ENCODE results near the gene COL27A1. TPM values are rescaled to one million over a fixed set of nuclear protein-coding genes. Genes with fewer than 3 reads are reported as not detected.
A peak's percentile ranks its signal among the peaks of the same experiment; 100 is the strongest.

COL27A1 gene
- total RNA-seq, 3 donors from 2014 or later: 3.5 to 22.0 (median 6.7) TPM

DNA sequence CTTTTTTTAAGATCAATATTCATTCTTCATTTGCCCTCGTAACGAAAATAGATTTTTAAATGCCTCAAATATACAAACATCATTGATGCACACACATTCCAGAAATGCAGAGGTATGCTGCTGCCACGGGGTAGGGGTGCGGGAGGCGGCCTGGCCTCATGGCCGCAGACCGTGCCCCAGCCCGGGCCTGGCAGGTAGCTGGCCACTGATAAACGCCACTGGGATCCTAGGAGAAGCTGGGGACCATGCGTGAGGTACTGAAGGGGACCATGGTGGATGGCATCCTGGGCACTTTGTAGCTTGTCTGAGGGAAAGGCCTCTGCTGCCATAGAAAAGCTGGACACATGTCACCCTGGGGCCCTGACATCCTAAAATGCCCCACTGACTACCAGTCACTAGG, 180.8 kb downstream of the COL27A1 start:
- H3K27ac ChIP-seq: no peak overlapping the region
- no peak for DNase-seq (ENCODE audit: low spot score in 2 of 2)
- H3K9me3 ChIP-seq: no peaks in the 10 kb centered on the region
- intact Hi-C loops (cut with DNase I; ENCODE audit: low total_unique reads): no loop called here
- H3K27me3 ChIP-seq: no peaks in the 10 kb centered on the region
- no peak overlapping the region for H3K4me3 ChIP-seq
- no peaks in the 10 kb centered on the region for H3K36me3 ChIP-seq
- TF ChIP-seq, protein P1, sequence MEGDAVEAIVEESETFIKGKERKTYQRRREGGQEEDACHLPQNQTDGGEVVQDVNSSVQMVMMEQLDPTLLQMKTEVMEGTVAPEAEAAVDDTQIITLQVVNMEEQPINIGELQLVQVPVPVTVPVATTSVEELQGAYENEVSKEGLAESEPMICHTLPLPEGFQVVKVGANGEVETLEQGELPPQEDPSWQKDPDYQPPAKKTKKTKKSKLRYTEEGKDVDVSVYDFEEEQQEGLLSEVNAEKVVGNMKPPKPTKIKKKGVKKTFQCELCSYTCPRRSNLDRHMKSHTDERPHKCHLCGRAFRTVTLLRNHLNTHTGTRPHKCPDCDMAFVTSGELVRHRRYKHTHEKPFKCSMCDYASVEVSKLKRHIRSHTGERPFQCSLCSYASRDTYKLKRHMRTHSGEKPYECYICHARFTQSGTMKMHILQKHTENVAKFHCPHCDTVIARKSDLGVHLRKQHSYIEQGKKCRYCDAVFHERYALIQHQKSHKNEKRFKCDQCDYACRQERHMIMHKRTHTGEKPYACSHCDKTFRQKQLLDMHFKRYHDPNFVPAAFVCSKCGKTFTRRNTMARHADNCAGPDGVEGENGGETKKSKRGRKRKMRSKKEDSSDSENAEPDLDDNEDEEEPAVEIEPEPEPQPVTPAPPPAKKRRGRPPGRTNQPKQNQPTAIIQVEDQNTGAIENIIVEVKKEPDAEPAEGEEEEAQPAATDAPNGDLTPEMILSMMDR (IDR thresholded peaks at IDR 0.05): no peak
- TF ChIP-seq POLR2A (IDR thresholded peaks at IDR 0.05) (no peak), POLR2AphosphoS5 (IDR thresholded peaks at IDR 0.05) (no peak)
- H3K4me1 ChIP-seq: no peaks in the 10 kb centered on the region

DNA sequence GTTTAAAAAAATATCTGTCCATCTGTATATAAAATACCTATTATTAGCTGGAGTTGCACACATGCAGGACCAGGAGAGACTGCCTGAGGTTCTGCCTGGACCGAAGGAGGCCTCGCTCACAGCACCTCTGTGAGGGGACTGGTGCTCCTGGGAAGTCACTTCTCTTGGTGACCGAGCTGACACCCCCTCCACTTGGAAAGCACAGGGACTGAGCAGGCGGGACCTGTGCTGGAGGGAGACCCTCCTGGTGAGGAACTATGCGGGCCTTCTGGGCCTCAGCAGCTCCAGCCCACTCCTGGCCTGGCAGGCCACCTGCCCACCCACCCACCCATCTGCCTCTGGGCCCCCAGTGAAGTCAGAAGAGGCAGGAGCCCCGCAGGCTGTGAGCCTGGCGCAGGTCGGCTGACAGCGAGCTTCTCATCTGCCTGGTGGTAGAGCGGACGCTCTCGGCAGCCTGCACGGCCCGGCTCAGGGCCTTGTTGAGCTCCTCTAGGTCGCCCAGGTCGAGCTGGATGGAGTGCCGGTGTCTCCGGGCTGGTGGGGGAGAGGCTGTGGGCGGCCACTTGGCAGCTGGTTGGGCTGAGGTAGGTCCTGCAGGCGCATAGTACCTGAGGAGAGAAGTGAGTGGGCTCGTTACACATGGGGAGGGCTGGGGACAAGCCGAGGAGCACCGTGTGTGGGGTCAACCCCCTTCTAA, 181.5 kb downstream of the COL27A1 start:
- Histone ChIP-seq H3K27me3 (no peaks in the 10 kb centered on the region), H3K4me1 (no peaks in the 10 kb centered on the region), H3K4me3 (no peak overlapping the region), H3K27ac (no peak overlapping the region), H3K36me3 (no peaks in the 10 kb centered on the region), H3K9me3 (no peaks in the 10 kb centered on the region)
- no peak for DNase-seq (ENCODE audit: low spot score in 2 of 2)
- intact Hi-C loops (cut with DNase I; ENCODE audit: low total_unique reads): no loop called here
- TF ChIP-seq POLR2A (IDR thresholded peaks at IDR 0.05) (no peak), POLR2AphosphoS5 (IDR thresholded peaks at IDR 0.05) (no peak)
- TF ChIP-seq, protein P1 (IDR thresholded peaks at IDR 0.05): no peak

DNA sequence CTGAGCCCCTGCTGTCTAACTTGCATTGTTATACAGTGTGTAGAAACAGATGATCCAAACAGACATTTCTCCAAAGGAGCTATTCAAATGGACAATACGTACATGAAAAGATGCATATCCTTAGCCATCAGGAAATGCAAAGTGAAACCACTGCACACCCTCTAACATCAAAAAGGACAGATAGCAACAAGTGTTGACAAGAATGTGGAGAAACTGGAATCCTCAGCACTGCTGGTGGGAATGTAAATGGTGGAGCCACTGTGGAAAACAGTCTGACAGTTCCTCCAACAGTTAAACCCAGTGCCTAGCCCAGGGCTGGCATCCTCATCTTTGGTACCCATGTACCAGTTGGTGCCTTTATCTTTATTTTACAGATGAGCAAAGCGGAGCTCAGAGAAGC, 182.8 kb downstream of the COL27A1 start:
- Histone ChIP-seq H3K27me3 (no peaks in the 10 kb centered on the region), H3K36me3 (no peaks in the 10 kb centered on the region), H3K9me3 (no peaks in the 10 kb centered on the region), H3K27ac (no peak overlapping the region), H3K4me3 (no peak overlapping the region), H3K4me1 (no peaks in the 10 kb centered on the region)
- intact Hi-C loops (cut with DNase I; ENCODE audit: low total_unique reads): no loop called here
- DNase-seq (ENCODE audit: low spot score in 2 of 2): no peak
- TF ChIP-seq, protein P1 (IDR thresholded peaks at IDR 0.05): no peak
- TF ChIP-seq POLR2A (IDR thresholded peaks at IDR 0.05) (no peak), POLR2AphosphoS5 (IDR thresholded peaks at IDR 0.05) (no peak)

DNA sequence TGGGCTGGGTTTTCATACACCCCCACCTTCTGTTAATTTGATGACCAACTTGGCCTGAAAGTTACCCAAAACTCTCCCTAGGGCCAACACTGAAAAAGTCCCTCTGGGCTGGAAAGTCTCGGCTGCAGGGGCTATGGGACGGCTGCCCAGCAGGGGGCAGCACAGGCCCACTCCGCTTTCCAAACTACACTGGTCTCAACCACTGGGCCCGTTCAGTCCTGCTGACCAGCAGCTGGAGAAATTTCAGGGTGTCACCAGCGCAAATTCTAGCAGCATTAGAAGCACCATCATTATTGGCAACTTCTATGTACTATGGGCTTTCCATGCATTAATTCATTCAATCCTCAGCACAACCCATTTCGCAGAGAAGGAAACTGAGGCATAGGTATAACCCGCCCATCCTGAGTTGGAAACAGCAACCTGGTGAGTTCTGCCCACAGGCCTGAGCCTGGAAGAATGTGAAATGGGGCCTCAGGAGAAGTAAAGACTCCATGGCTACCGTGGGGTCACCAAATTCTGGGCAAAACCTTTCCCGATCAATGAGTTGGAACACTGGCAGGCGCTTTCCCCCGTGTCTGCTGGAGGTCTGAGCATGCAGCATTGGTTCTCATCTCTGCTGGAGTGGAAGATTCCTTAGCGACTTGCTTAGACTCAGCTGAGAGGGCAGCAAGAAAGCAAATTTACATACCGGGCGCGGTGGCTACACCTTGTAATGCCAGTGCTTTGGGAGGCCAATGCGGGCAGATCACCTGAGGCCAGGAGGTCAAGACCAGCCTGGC, 184.0 kb downstream of the COL27A1 start:
- no peaks in the 10 kb centered on the region for H3K9me3 ChIP-seq
- no peak overlapping the region for H3K4me3 ChIP-seq
- intact Hi-C loops (cut with DNase I; ENCODE audit: low total_unique reads): no loop called here
- no peak overlapping the region for H3K27ac ChIP-seq
- no peak for DNase-seq (ENCODE audit: low spot score in 2 of 2)
- H3K4me1 ChIP-seq: no peaks in the 10 kb centered on the region
- H3K27me3 ChIP-seq: no peaks in the 10 kb centered on the region
- peaks cover 6% of the 10 kb centered on the region for H3K36me3 ChIP-seq
- TF ChIP-seq, protein P1 (IDR thresholded peaks at IDR 0.05): peak in 2 of 3 donors; percentile 24 to 44
- TF ChIP-seq POLR2A (IDR thresholded peaks at IDR 0.05): no peak

DNA sequence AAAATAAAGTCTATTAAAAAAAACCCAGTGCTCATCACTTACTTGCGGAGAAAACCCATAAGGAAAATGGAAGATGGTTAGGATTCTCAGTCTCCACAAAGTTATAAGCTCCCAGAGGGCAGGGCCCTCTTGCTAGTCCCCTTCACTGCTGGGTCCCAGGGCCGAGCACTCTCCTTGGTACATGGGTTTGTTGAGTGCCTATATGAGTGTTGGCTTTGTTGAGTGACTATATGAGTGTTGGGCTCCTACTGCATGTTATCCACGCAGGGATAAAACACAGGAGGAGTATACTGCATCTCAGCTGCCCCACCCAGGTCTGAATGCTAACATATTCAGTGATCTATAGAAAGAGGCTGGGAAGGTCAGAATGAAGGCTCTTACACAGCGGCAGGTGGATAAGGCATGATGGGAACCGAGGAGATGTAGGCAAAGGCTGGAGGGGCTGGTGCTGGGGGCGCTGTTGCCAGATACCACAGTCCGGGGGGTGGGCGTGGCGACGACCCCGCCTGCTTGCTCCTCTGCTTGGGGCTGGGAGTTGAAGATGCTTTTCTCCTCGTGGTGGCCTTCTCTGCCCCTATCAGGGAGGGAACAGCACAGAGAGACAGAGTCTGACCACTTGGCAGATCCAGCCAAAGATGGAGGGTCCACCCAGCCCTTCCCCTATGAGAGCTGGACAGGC, 186.0 kb downstream of the COL27A1 start:
- Histone ChIP-seq H3K4me3 (no peak overlapping the region), H3K27me3 (no peaks in the 10 kb centered on the region), H3K9me3 (no peaks in the 10 kb centered on the region), H3K4me1 (no peaks in the 10 kb centered on the region), H3K36me3 (peaks cover 10% of the 10 kb centered on the region), H3K27ac (no peak overlapping the region)
- intact Hi-C loops (cut with DNase I; ENCODE audit: low total_unique reads): no loop called here
- DNase-seq (ENCODE audit: low spot score in 2 of 2): no peak
- TF ChIP-seq, protein P1 (IDR thresholded peaks at IDR 0.05): no peak
- no peak for TF ChIP-seq POLR2A (IDR thresholded peaks at IDR 0.05)
- TF ChIP-seq POLR2AphosphoS5 (IDR thresholded peaks at IDR 0.05): no peak
